H4 (cell line): ENCODE data around the gene MED27. TPM values are rescaled to one million over a fixed set of nuclear protein-coding genes. Genes with fewer than 3 reads are reported as not detected.
"Not testable (repeated sequence)": the region's sequence is repeated elsewhere in the genome, so short reads cannot be mapped to it uniquely, and the experiment has no call there.

ENCODE experiments used
- DNase-seq: peaks from one replicate; pipeline ENCODE4 v3.0.0-alpha.2; 2015; ENCODE audit warnings: low spot score
- total RNA-seq: library from RNA; depleted of rRNA; stranded (reverse); fragments of >200 nt; shearing (Covaris generic); gene quantifications from 2 replicates; pipeline ENCODE4 v1.2.3, GENCODE V29; 2014

The MED27 gene
- total RNA-seq, 1 experiment from 2014 or later, result 40.5 TPM

DNA sequence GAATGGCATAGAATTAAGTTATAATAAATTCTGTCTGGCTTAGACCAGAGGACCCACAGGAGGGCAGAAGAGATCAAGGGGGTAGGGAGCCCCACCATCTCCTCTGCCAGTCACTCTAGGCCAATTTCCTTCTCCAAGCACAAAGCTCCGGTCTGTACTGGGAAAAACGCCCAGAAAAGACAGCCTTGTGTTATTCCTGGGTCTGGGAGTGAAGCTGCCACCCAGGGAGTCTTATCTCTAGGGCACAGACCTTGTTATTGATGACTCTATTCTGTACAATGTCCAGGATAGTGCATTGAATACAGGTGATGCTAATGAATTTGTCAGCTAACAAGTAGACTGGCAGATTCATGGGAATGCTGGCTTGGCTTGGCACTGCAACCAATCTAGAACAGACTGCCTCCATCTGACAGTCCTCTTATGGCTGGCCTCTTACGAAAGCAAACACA is 60.7 kb downstream of the MED27 start:
- DNase-seq, result no peak

DNA sequence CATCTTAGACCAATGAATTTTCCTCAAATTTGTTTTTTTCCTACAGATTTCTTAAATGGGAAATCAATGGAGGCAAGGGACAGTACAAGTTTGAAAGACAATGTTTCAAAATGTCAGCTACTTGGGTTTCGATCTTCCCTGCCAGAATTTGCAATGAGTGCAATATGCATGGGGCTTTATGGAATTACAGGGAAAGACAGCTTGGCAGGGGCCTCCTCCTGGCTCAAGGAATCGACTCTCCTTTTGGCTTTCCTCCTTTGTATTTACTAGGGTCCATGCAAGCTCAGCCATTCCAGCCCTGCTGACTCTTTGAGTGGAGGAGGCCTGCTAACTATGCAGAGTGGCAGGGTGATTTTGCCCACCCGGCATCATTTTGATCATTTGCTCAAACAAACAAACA is 63.2 kb downstream of the MED27 start:
- DNase-seq, result no peak

GRCh38 chr9:132015866-132016265 is 63.8 kb downstream of the MED27 start:
- DNase-seq, result no peak

- DNase-seq, result no peak
These were observed 65.4 kb downstream of the MED27 start for GRCh38 chr9:132014218-132014805.

DNA sequence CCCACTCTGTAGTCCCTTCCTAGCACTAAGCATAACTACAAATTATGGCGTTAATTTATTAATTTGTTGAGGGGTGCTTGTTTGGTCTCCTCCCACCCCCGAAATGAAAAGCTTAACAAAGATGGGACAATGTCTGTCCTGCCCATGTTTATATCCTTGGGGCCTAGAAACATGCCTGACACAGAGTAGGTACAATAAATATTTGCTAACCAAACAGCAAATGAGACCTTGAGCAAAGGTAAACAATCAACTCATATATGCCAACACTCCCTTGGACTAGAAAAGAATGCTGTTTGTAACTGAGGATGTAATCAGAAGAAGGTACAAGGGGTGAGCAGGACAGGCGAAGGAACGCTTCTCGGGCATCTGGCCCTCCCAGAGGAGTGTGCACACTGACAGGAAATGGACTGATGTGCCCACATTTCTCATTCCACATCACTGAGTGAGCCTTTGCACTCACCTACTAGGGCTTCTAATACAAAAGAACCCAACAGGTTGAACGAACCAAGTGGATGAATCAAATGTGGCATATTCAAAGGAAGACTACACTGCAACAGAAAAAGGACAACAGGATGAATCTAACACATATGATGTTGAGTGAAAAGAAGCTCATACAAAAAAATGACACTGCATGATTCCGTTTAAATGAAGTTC is 66.8 kb downstream of the MED27 start:
- DNase-seq, result no peak

DNA sequence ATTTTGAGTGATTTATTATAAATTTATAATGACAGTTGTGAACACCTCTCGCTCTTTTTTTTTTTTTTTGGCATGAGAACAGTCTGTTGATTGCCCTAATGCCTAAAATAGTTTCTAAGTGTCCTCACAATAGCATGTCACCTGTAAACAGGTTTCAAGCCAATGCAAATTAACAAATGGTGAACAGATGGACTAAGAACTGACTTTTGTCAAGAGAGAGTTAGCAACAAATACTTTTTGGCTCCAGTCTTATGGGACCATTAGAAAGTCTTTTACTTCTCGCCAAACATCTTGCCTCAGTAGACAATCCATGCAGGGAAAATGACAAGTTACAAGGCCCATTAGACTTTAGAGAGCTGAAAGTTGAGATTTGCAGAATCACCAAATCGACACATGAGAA is 67.8 kb downstream of the MED27 start:
- no peak for DNase-seq

DNA sequence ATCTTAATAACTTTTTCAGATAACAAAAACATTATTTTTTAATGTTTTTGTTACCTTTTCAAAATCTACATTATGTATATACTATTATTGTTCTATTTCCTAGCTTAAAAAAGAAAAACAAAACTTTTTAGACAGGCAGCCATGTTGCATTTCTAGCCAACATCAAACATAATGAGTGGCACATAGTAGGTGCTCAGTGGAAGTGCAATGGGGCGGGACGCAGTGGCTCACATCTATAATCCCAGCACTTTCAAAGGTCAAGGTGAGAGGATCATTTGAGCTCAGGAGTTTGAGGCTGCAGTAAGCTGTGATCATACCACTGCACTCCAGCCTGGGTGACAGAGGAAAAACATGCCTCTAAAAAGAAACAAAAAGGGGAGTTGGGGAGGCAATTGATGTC is 68.4 kb downstream of the MED27 start:
- no peak for DNase-seq

DNA sequence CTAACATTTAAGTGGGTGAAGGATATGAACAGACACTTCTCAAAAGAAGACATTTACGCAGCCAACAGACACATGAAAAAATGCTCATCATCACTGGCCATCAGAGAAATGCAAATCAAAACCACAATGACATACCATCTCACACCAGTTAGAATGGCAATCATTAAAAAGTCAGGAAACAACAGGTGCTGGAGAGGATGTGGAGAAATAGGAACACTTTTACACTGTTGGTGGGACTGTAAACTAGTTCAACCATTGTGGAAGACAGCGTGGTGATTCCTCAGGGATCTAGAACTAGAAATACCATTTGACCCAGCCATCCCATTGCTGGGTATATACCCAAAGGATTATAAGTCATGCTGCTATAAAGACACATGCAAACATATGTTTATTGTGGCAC is 69.5 kb downstream of the MED27 start:
- not testable (repeated sequence) for DNase-seq

- DNase-seq, result no peak
These were observed 70.5 kb downstream of the MED27 start for GRCh38 chr9:132008855-132009812.

- no peak for DNase-seq
These were observed 71.4 kb downstream of the MED27 start for GRCh38 chr9:132008184-132008803.

DNA sequence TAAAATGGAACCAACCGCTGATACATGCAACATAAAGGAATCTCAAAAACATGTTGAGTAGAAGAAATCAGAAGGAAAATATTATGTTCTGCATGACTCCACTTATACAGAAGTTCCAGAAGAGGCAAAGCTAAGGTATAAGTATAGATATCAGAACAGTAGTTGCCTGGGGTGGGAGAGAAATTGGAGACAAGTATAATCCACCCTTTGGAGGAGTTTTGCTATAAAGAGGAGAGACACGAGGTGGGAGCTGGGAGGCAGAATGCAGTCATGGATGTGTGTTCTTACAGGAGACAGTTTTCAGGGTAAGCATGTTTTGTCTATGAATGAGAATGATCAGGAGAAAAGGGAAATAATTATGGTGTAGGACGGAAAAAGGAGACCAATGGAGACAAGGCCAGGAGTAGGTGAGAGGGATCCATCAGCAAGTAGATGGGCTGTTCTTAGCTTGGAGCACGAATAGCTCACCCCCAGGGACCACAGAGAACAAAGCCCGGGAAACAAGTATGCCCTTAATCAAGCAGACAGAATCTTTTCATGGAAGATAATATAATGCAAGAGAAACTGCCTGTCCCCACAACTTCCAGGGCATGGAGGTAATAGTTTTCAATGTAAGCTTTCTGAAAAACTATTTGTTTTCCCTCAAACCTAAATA is 72.2 kb downstream of the MED27 start:
- no peak for DNase-seq

DNA sequence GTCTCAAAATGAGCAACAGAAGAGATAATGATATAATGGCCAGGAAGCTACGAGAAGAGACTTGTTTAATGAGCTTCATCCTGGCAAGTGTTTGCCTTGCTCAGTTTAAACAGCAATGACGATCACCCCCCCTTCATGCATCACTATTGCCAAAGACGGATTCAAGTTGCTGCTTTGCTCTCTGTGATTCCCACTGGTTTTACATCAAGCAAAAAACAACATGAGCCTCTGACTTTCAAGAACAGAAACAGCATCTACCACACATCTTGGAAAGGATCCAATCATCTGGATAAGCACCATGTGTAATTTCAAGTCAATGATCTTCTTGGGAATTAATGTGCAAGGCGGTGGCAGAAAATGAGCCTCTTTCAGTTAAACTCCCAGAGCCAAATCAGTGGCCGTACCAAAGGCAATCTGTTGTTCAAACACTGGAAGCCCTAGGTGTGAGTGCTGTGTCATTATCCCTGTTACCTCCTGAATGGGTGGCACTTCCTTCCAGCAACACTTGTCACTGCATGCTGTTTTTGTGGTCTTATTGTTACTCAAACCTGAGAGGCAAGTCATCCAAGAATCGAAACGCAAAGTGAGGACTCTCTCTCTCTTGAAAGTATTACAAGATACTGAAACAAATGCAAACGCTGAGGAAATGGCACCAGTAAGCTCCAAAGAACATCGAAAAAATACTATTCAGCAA is 72.8 kb downstream of the MED27 start:
- DNase-seq, result no peak

GRCh38 chr9:132005899-132006298 is 73.8 kb downstream of the MED27 start:
- DNase-seq, result peak; percentile 30

GRCh38 chr9:132004323-132004722 is 75.3 kb downstream of the MED27 start:
- no peak for DNase-seq

- no peak for DNase-seq
These were observed 75.8 kb downstream of the MED27 start for GRCh38 chr9:132003896-132004295.

DNA sequence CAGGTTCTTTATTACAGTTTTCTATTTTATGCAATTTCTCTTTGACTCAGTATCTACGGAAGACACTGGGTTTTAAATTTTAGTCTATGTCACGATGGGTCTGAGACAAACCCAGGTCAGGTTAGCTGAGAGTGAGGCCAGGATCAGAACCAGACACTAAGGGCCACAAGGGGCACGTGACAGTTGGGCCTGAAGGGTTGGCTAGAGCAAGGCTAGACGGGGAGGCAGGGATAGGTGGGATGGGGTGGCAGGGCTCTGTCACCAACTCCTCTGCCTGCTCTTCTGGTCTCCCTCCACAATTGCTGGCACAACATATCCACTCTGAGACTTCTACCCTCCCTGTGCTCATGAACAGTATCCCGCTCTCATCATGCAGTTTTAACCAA is 76.4 kb downstream of the MED27 start:
- no peak for DNase-seq

- DNase-seq, result no peak
These were observed 76.9 kb downstream of the MED27 start for GRCh38 chr9:132002643-132003318.

DNA sequence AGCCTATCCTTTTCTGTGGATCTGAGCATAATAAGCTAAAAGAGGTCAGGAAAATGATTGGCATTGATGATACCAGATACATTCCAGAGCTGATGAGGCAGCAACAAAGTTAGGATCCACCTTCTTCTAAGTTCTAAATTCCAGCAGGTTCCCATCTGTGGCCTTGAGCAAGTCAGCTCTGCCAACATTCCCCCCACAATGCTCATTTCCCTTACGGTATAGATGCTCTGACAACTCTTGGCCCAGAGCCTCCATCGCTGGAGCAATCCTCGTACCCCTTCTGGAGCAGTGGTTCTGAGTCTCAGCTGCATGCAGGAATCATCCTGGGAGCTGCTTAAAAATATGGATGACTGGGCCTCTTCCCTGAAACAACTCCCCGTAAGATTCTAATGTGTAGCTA is 78.1 kb downstream of the MED27 start:
- DNase-seq, result no peak

- DNase-seq, result no peak
These were observed 79.0 kb downstream of the MED27 start for GRCh38 chr9:132000659-132001058.
